RWPE2 (cell line): ENCODE results near the gene EDARADD.

Experiments used
- ATAC-seq: fragments of 200-7000 bp; cut with Tn5 transposase; 3 replicates; pipeline ENCODE4 v1.9.1; 2021; ENCODE audit warnings: low read depth
- DNase-seq: peaks from one replicate; pipeline ENCODE4 v3.0.0-alpha.2; 2020; ENCODE audit warnings: low spot score
- H3K27ac ChIP-seq: fragments of 450-650 bp; 2 replicates; pipeline ENCODE4 v1.5.1; 2017; ENCODE audit warnings: mild to moderate bottlenecking; ENCODE audit not compliant: poor library complexity, severe bottlenecking
- H3K27me3 ChIP-seq: fragments of 250-450 bp; sonication (Bioruptor Pico); 2 replicates; pipeline ENCODE4 v1.5.1; 2021; ENCODE audit warnings: mild to moderate bottlenecking, moderate library complexity; ENCODE audit not compliant: insufficient read depth, poor library complexity, severe bottlenecking
- H3K36me3 ChIP-seq: fragments of 250-450 bp; sonication (Bioruptor Pico); 2 replicates; pipeline ENCODE4 v1.5.1; 2020; ENCODE audit warnings: low read depth, mild to moderate bottlenecking, moderate library complexity
- H3K4me1 ChIP-seq: fragments of 250-450 bp; sonication (Bioruptor Pico); 2 replicates; pipeline ENCODE4 v1.5.1; 2021; ENCODE audit warnings: mild to moderate bottlenecking, moderate library complexity; ENCODE audit not compliant: insufficient read depth, poor library complexity, severe bottlenecking
- H3K4me3 ChIP-seq: fragments of 250-450 bp; sonication (Bioruptor Pico); 2 replicates; pipeline ENCODE4 v1.5.1; 2021; ENCODE audit warnings: mild to moderate bottlenecking, moderate library complexity; ENCODE audit not compliant: severe bottlenecking
- H3K9me3 ChIP-seq: fragments of 250-450 bp; sonication (Bioruptor Pico); 2 replicates; pipeline ENCODE4 v1.5.1; 2021; ENCODE audit warnings: mild to moderate bottlenecking, moderate library complexity; ENCODE audit not compliant: severe bottlenecking
- CTCF ChIP-seq: fragments of 450-650 bp; IDR thresholded peaks from one replicate; pipeline ENCODE4 v1.5.1; 2017; ENCODE audit warnings: mild to moderate bottlenecking, moderate library complexity; ENCODE audit not compliant: poor library complexity, severe bottlenecking

The EDARADD gene

GRCh38 chr1:236394879-236395229 is 768 bp downstream of the EDARADD start:
- H3K27me3 ChIP-seq = no peaks in the 10 kb centered on the region
- no peaks in the 10 kb centered on the region for H3K9me3 ChIP-seq
- H3K4me1 ChIP-seq = no peaks in the 10 kb centered on the region
- ATAC-seq (peak; percentile 57), DNase-seq (no peak)
- no peaks in the 10 kb centered on the region for H3K36me3 ChIP-seq
- peak overlapping the region; percentile 54 for H3K4me3 ChIP-seq
- no peak for TF ChIP-seq CTCF
- H3K27ac ChIP-seq = no peak overlapping the region

GRCh38 chr1:236395230-236395946 is 1.3 kb downstream of the EDARADD start:
- no peak overlapping the region for H3K27ac ChIP-seq
- ATAC-seq (peak; percentile 52; the same call in 2 of the 3 replicates), DNase-seq (no peak)
- H3K4me3 ChIP-seq = peak overlapping the region; percentile 54
- TF ChIP-seq CTCF = no peak
- H3K9me3 ChIP-seq = no peaks in the 10 kb centered on the region
- no peaks in the 10 kb centered on the region for H3K27me3 ChIP-seq
- H3K4me1 ChIP-seq = no peaks in the 10 kb centered on the region
- H3K36me3 ChIP-seq = no peaks in the 10 kb centered on the region

GRCh38 chr1:236395947-236396664 is 2.0 kb downstream of the EDARADD start:
- Histone ChIP-seq H3K27ac (no peak overlapping the region), H3K27me3 (no peaks in the 10 kb centered on the region), H3K9me3 (no peaks in the 10 kb centered on the region), H3K4me1 (no peaks in the 10 kb centered on the region), H3K4me3 (peak overlapping the region; percentile 54), H3K36me3 (no peaks in the 10 kb centered on the region)
- TF ChIP-seq CTCF = no peak
- no peak for ATAC-seq
- DNase-seq = no peak

- TF ChIP-seq CTCF = no peak
- Histone ChIP-seq H3K9me3 (no peaks in the 10 kb centered on the region), H3K36me3 (no peaks in the 10 kb centered on the region), H3K4me1 (no peaks in the 10 kb centered on the region), H3K27me3 (no peaks in the 10 kb centered on the region), H3K27ac (no peak overlapping the region), H3K4me3 (no peak overlapping the region)
- no peak for DNase-seq
- no peak for ATAC-seq
Measured at GRCh38 chr1:236396665-236397043, 2.6 kb downstream of the EDARADD start.
